HG03064 (cell line): ENCODE data around the gene TNFAIP8L2.
"Not testable (repeated sequence)": the region's sequence is repeated elsewhere in the genome, so short reads cannot be mapped to it uniquely, and the experiment has no call there.

Source experiments
- ATAC-seq: cut with Tn5 transposase; IDR thresholded peaks from one replicate; pipeline ENCODE4 v1.9.1; 2021; ENCODE audit warnings: low read depth; ENCODE audit not compliant: unreplicated experiment

Gene TNFAIP8L2

GRCh38 chr1:151187205-151187604, 30.8 kb downstream of the TNFAIP8L2 start:
- ATAC-seq, result no peak

- not testable (repeated sequence) for ATAC-seq
These were observed 32.2 kb downstream of the TNFAIP8L2 start for GRCh38 chr1:151188667-151189066.

GRCh38 chr1:151189637-151190445, 33.4 kb downstream of the TNFAIP8L2 start, which contains the start of gene VPS72:
TSS of gene VPS72 (minus strand) at chr1:151190197. CDS start at chr1:151190121, 76 bp downstream.
- peak; percentile 61 for ATAC-seq

GRCh38 chr1:151192047-151192446, 35.6 kb downstream of the TNFAIP8L2 start:
- ATAC-seq, result no peak

GRCh38 chr1:151193304-151193703, 36.9 kb downstream of the TNFAIP8L2 start:
- no peak for ATAC-seq

DNA sequence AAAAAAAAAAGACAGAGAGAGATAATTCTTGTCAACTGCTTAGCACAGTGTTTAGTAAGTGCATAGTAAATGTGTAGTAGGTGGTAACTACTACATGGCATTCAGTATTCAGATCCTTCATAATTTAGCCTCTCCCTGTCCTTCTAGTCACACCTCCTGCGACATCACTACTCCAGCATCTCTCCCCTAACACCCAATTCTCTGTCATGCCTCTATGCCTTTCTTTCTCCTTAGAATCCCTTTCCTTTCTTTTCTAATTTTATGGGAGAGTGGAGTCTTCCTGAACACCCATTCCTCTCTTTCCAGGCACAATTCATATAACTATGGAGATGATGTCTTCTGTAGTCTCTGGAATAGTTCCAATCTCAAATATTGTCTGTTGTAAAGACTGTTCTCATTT, 37.4 kb downstream of the TNFAIP8L2 start:
- ATAC-seq, result no peak

DNA sequence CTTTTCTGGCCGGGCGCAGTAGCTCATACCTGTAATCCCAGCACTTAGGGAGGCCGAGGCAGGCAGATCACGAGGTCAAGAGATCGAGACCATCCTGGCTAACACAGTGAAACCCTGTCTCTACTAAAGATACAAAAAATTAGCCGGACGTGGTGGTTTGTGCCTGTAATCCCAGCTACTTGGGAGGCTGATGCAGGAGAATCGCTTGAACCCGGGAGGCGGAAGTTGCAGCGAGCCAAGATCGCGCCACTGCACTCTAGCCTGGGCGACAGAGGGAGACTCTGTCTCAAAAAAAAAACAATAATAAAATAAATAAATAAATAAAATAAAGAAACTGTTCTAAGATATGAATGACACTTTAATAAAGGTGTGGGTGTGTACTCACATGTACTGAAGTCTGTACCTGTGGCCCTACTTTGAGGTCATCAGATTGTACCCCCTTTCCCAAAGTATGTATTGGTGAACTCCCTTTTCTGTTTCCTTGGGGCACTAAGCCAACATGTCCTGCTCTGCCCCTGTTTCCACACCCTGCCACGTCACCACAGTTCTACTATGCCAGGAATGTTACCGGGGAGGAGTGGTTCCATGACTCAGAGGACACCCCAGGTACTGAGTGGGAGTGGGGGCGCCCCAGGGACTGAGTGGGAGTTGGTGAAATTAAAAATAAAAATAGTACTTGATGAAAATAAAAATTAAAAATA, 38.6 kb downstream of the TNFAIP8L2 start:
- ATAC-seq, result not testable (repeated sequence)

GRCh38 chr1:151196292-151196800, 39.9 kb downstream of the TNFAIP8L2 start:
- ATAC-seq, result no peak

DNA sequence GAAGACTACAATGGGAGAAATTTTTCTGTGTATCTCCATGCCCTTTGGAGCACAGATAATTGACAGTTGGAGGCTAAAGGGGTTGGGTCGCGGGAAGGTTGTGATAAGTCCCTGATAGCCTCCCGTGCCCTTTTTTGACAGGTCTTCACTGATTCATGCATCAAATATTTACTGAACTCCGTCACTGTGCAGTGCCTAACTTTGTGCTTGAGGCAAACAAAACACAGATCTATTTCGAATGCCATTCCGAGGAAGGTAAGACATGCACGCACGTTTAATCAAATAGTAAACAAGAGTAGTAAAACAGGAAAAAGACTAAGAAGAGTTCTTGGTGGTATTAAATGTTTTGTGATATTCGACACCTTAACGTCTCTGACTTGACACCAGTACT, 41.4 kb downstream of the TNFAIP8L2 start:
- no peak for ATAC-seq

GRCh38 chr1:151198254-151199127, 42.0 kb downstream of the TNFAIP8L2 start, which contains the start of gene PIP5K1A:
TSS of gene PIP5K1A (plus strand) at chr1:151198552. CDS start at chr1:151198997, 445 bp downstream.
- peak; percentile 67 for ATAC-seq

- ATAC-seq, result no peak
These were observed 43.6 kb downstream of the TNFAIP8L2 start for GRCh38 chr1:151199873-151200581.

DNA sequence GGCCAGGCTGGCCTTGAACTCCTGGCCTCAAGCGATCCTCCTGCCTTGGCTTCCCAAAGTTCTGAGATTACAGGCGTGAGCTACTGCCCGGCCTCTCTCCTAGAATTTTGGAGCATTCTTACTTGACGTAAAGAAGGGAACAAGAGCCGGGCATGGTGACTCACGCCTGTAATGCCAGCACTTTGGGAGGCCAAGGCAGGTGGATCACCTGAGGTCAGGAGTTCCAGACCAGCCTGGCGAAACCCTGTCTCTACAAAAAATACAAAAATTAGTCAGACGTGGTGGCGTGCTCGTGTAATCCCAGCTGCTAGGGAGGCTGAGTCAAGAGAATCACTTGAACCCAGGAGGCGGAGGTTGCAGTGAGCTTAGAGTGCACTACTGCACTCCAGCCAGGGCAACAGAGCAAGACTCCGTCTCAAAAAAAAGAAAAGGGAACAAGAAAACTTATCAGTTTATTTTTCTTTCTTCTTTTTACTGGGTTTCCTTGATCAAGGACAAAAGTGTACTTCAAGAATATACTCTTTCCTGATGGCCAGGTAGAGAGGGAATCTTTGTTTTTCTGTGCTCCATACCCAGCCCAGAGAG, 49.0 kb downstream of the TNFAIP8L2 start:
- not testable (repeated sequence) for ATAC-seq
